Astrocyte (in vitro differentiated cells and primary cell): Measurements from ENCODE around the gene CALCR. TPM values are rescaled to one million over a fixed set of nuclear protein-coding genes. Genes with fewer than 3 reads are reported as not detected.

Experiments used
- DNase-seq: peaks from one replicate; pipeline ENCODE4 v3.0.0-alpha.2; 2010; ENCODE audit warnings: low read depth
- FAIRE-seq: peaks from 2 replicates; lab custom pipeline; 2011; peaks lifted over from hg19 to GRCh38; lab: Jason Lieb, UNC
- H2AFZ ChIP-seq: 2 replicates; pipeline ENCODE4 v1.6.0; 2012; ENCODE audit warnings: low read depth, low read length, inconsistent platforms
- H3K27ac ChIP-seq: 2 replicates; pipeline ENCODE4 v1.5.1; 2011; ENCODE audit warnings: low read depth, low read length, inconsistent platforms
- H3K27me3 ChIP-seq: 2 replicates; pipeline ENCODE4 v1.6.0; 2011; ENCODE audit warnings: low read length, inconsistent platforms; ENCODE audit not compliant: insufficient read depth
- H3K36me3 ChIP-seq: 2 replicates; pipeline ENCODE4 v1.5.1; 2011; ENCODE audit warnings: low read length, inconsistent platforms; ENCODE audit not compliant: insufficient read depth
- H3K4me1 ChIP-seq: 2 replicates; pipeline ENCODE4 v1.5.1; 2011; ENCODE audit warnings: low read length, inconsistent platforms; ENCODE audit not compliant: insufficient read depth
- H3K4me2 ChIP-seq: 2 replicates; pipeline ENCODE4 v1.6.0; 2012; ENCODE audit warnings: low read length, inconsistent platforms
- H3K4me3 ChIP-seq: 2 replicates; pipeline ENCODE4 v1.5.1; 2011; ENCODE audit warnings: low read depth, mild to moderate bottlenecking, low read length, inconsistent platforms; ENCODE audit not compliant: insufficient read depth
- H3K79me2 ChIP-seq: 2 replicates; pipeline ENCODE4 v1.6.0; 2012; ENCODE audit warnings: mild to moderate bottlenecking, low read length, inconsistent platforms; ENCODE audit not compliant: insufficient read depth
- H3K9ac ChIP-seq: 2 replicates; pipeline ENCODE4 v1.6.0; 2012; ENCODE audit warnings: mild to moderate bottlenecking, low read length, inconsistent platforms
- H3K9me3 ChIP-seq: 2 replicates; pipeline ENCODE4 v1.5.1; 2012; ENCODE audit warnings: low read depth, mild to moderate bottlenecking, low read length, inconsistent platforms; ENCODE audit not compliant: insufficient read depth
- H4K20me1 ChIP-seq: 2 replicates; pipeline ENCODE4 v1.6.0; 2012; ENCODE audit warnings: low read length, inconsistent platforms; ENCODE audit not compliant: insufficient read depth
- H3K27ac Mint-ChIP-seq: one replicate; pipeline ENCODE4 v1.8.0; 2021; ENCODE audit warnings: mild to moderate bottlenecking, mixed read lengths; ENCODE audit not compliant: unreplicated experiment
- H3K27me3 Mint-ChIP-seq: one replicate; pipeline ENCODE4 v1.8.0; 2021; ENCODE audit warnings: low read depth, mixed read lengths; ENCODE audit not compliant: unreplicated experiment
- H3K36me3 Mint-ChIP-seq: one replicate; pipeline ENCODE4 v1.8.0; 2021; ENCODE audit warnings: low read depth, mixed read lengths; ENCODE audit not compliant: unreplicated experiment
- H3K4me1 Mint-ChIP-seq: one replicate; pipeline ENCODE4 v1.8.0; 2021; ENCODE audit warnings: low read depth, mixed read lengths; ENCODE audit not compliant: unreplicated experiment
- H3K4me3 Mint-ChIP-seq: one replicate; pipeline ENCODE4 v1.8.0; 2021; ENCODE audit warnings: mild to moderate bottlenecking, moderate library complexity, mixed read lengths; ENCODE audit not compliant: unreplicated experiment
- H3K9me3 Mint-ChIP-seq: one replicate; pipeline ENCODE4 v1.8.0; 2021; ENCODE audit warnings: mild to moderate bottlenecking, mixed read lengths; ENCODE audit not compliant: unreplicated experiment
- CTCF ChIP-seq: IDR thresholded peaks from 2 replicates; pipeline ENCODE4 v1.5.1; 2011; ENCODE audit warnings: low read depth, mild to moderate bottlenecking, inconsistent platforms, low read length, moderate library complexity; ENCODE audit not compliant: insufficient read depth
- EZH2 ChIP-seq: IDR thresholded peaks from 2 replicates; pipeline ENCODE4 v1.6.1; 2012; ENCODE audit warnings: mild to moderate bottlenecking, low read length, inconsistent platforms; ENCODE audit not compliant: insufficient read depth
- total RNA-seq: library from RNA; stranded (reverse); gene quantifications from 2 replicates; pipeline ENCODE4 v1.2.1, GENCODE V29; 2021

Gene CALCR
- total RNA-seq, 1 donor from 2014 or later: 5.4 TPM

GRCh38 chr7:93402944-93403343, 171.6 kb downstream of the CALCR start:
- no peaks in the 10 kb centered on the region for H3K36me3 ChIP-seq
- H3K4me1 Mint-ChIP-seq: peaks cover 15% of the 10 kb centered on the region
- no peaks in the 10 kb centered on the region for H3K27me3 ChIP-seq
- DNase-seq (no peak), FAIRE-seq (no peak)
- H3K27me3 Mint-ChIP-seq: no peaks in the 10 kb centered on the region
- H3K36me3 Mint-ChIP-seq: no peaks in the 10 kb centered on the region
- no peaks in the 10 kb centered on the region for H3K4me1 ChIP-seq
- H3K4me3 Mint-ChIP-seq: no peak overlapping the region
- H3K4me3 ChIP-seq: no peak overlapping the region
- no peak overlapping the region for H3K4me2 ChIP-seq
- H3K79me2 ChIP-seq: no peaks in the 10 kb centered on the region
- no peak overlapping the region for H2AFZ ChIP-seq
- H3K9ac ChIP-seq: no peak overlapping the region
- no peaks in the 10 kb centered on the region for H3K9me3 ChIP-seq
- H3K27ac Mint-ChIP-seq: no peak overlapping the region
- TF ChIP-seq CTCF (no peak), EZH2 (no peak)
- no peak overlapping the region for H3K27ac ChIP-seq
- peaks cover 21% of the 10 kb centered on the region for H3K9me3 Mint-ChIP-seq
- no peaks in the 10 kb centered on the region for H4K20me1 ChIP-seq

- no peaks in the 10 kb centered on the region for H4K20me1 ChIP-seq
- no peak overlapping the region for H3K27ac Mint-ChIP-seq
- DNase-seq (no peak), FAIRE-seq (no peak)
- no peak overlapping the region for H3K4me3 ChIP-seq
- H3K27me3 Mint-ChIP-seq: no peaks in the 10 kb centered on the region
- H3K9me3 Mint-ChIP-seq: peaks cover 4% of the 10 kb centered on the region
- no peak for TF ChIP-seq EZH2
- TF ChIP-seq CTCF: no peak
- no peak overlapping the region for H3K27ac ChIP-seq
- H3K36me3 Mint-ChIP-seq: no peaks in the 10 kb centered on the region
- peaks cover 15% of the 10 kb centered on the region for H3K4me1 Mint-ChIP-seq
- H3K9me3 ChIP-seq: no peaks in the 10 kb centered on the region
- H2AFZ ChIP-seq: no peak overlapping the region
- H3K4me3 Mint-ChIP-seq: no peak overlapping the region
- no peak overlapping the region for H3K4me2 ChIP-seq
- H3K79me2 ChIP-seq: no peaks in the 10 kb centered on the region
- H3K4me1 ChIP-seq: no peaks in the 10 kb centered on the region
- no peak overlapping the region for H3K9ac ChIP-seq
- H3K36me3 ChIP-seq: no peaks in the 10 kb centered on the region
- H3K27me3 ChIP-seq: no peaks in the 10 kb centered on the region
These were observed 174.9 kb downstream of the CALCR start for GRCh38 chr7:93399642-93400041.

GRCh38 chr7:93392984-93393383, 181.5 kb downstream of the CALCR start:
- no peak overlapping the region for H3K9ac ChIP-seq
- no peaks in the 10 kb centered on the region for H3K27me3 ChIP-seq
- H3K9me3 ChIP-seq: no peaks in the 10 kb centered on the region
- H3K4me2 ChIP-seq: no peak overlapping the region
- Mint-ChIP-seq H3K4me1 (no peaks in the 10 kb centered on the region), H3K27me3 (no peaks in the 10 kb centered on the region), H3K36me3 (no peaks in the 10 kb centered on the region), H3K9me3 (no peaks in the 10 kb centered on the region), H3K4me3 (no peak overlapping the region), H3K27ac (no peak overlapping the region)
- H2AFZ ChIP-seq: no peak overlapping the region
- no peaks in the 10 kb centered on the region for H3K79me2 ChIP-seq
- no peaks in the 10 kb centered on the region for H3K4me1 ChIP-seq
- FAIRE-seq: no peak
- H3K4me3 ChIP-seq: no peak overlapping the region
- no peak for DNase-seq
- TF ChIP-seq EZH2 (no peak), CTCF (no peak)
- no peaks in the 10 kb centered on the region for H4K20me1 ChIP-seq
- H3K27ac ChIP-seq: no peak overlapping the region
- no peaks in the 10 kb centered on the region for H3K36me3 ChIP-seq
